OCI-LY7 (cell line): ENCODE data around the gene PTPRM. TPM values are rescaled to one million over a fixed set of nuclear protein-coding genes. Genes with fewer than 3 reads are reported as not detected.

Experiments
- BruUV-seq: library from RNA; stranded (reverse); fragments of 400-500 nt; replicated peaks from 2 replicates; lab custom pipeline; 2021; lab: Mats Ljungman, UMichigan
- CTCF ChIA-PET: fragments of 300-600 bp; sonication (Branson Sonifier 250); formaldehyde crosslinking; loops from one replicate; lab custom pipeline; 2022; ENCODE audit warnings: antibody characterized with exemption; ENCODE audit not compliant: unreplicated experiment; lab: Charles Lee
- POLR2A ChIA-PET: fragments of 300-600 bp; sonication (Branson Sonifier 250); formaldehyde crosslinking; loops from one replicate; lab custom pipeline; 2022; ENCODE audit warnings: antibody characterized with exemption; lab: Charles Lee
- DNase-seq: peaks from one replicate; pipeline ENCODE4 v3.0.0-alpha.2; 2015; ENCODE audit warnings: low spot score
- H2AFZ ChIP-seq: fragments of 200-600 bp; sonication (generic), shearing (Covaris generic); 2 replicates; pipeline ENCODE4 v1.6.1; 2014; ENCODE audit warnings: mild to moderate bottlenecking, antibody characterized with exemption, low read length, moderate library complexity
- H3K27ac ChIP-seq: fragments of 200-600 bp; sonication (generic); 2 replicates; pipeline ENCODE4 v1.5.1; 2014; ENCODE audit warnings: mixed run types, low read depth, mild to moderate bottlenecking, moderate library complexity, low read length, inconsistent platforms; ENCODE audit not compliant: poor library complexity, severe bottlenecking
- H3K36me3 ChIP-seq: fragments of 200-600 bp; sonication (generic); 2 replicates; pipeline ENCODE4 v1.6.1; 2014; ENCODE audit warnings: mild to moderate bottlenecking, antibody characterized with exemption, low read length, moderate library complexity, mixed read lengths; ENCODE audit not compliant: insufficient read depth
- H3K4me1 ChIP-seq: fragments of 200-600 bp; sonication (generic); 2 replicates; pipeline ENCODE4 v1.5.1; 2014; ENCODE audit warnings: mild to moderate bottlenecking, low read length; ENCODE audit not compliant: insufficient read depth, poor library complexity, severe bottlenecking
- H3K4me2 ChIP-seq: fragments of 200-600 bp; sonication (generic); 2 replicates; pipeline ENCODE4 v1.6.1; 2014; ENCODE audit warnings: mild to moderate bottlenecking, low read length
- H3K4me3 ChIP-seq: fragments of 200-600 bp; sonication (generic); 2 replicates; pipeline ENCODE4 v1.5.1; 2014; ENCODE audit warnings: mild to moderate bottlenecking, low read depth, low read length; ENCODE audit not compliant: poor library complexity, severe bottlenecking
- H3K79me2 ChIP-seq: fragments of 200-600 bp; sonication (generic); 2 replicates; pipeline ENCODE4 v1.6.1; 2016; ENCODE audit warnings: low read depth, mild to moderate bottlenecking, low read length, moderate library complexity, mixed read lengths; ENCODE audit not compliant: insufficient read depth
- H3K9me2 ChIP-seq: fragments of 200-600 bp; sonication (generic); 2 replicates; pipeline ENCODE4 v1.6.1; 2016; ENCODE audit warnings: mild to moderate bottlenecking, low read length, mixed read lengths; ENCODE audit not compliant: insufficient read depth
- H3K9me3 ChIP-seq: fragments of 200-600 bp; sonication (generic); 2 replicates; pipeline ENCODE4 v1.6.1; 2014; ENCODE audit warnings: mild to moderate bottlenecking, mixed run types, low read length, mixed read lengths
- H4K20me1 ChIP-seq: fragments of 200-600 bp; sonication (generic); 2 replicates; pipeline ENCODE4 v1.6.1; 2014; ENCODE audit warnings: mild to moderate bottlenecking, antibody characterized with exemption, low read length, moderate library complexity, mixed read lengths; ENCODE audit not compliant: insufficient read depth
- EZH2phosphoT487 ChIP-seq: fragments of 200-600 bp; sonication (generic); IDR thresholded peaks from 2 replicates; pipeline ENCODE4 v1.6.1; 2018; ENCODE audit warnings: low read depth, borderline replicate concordance, mild to moderate bottlenecking, mixed run types, antibody characterized with exemption, low read length, moderate library complexity, mixed read lengths
- intact Hi-C: fragments of 100-400 bp; cut with micrococcal nuclease; formaldehyde crosslinking; loops from one replicate; pipeline ENCODE4 v1.10.0; 2022; ENCODE audit not compliant: unreplicated experiment
- total RNA-seq, 2 experiments: library from RNA; depleted of rRNA in 1 of 2; stranded (reverse); fragments of >200 nt in 1 of 2; shearing (Covaris generic) in 1 of 2; gene quantifications; 2 replicates each; pipeline ENCODE4 v1.2.3, GENCODE V29; 2014 to 2022
- TF ChIP-seq, protein P1 (sequence below): fragments of 200-600 bp; sonication (generic); conservative IDR thresholded peaks from 2 replicates; pipeline ENCODE4 v1.5.1; 2014; ENCODE audit warnings: mild to moderate bottlenecking, antibody characterized with exemption, low read length, moderate library complexity, mixed read lengths

The PTPRM gene
- total RNA-seq, 2 experiments from 2014 or later: not detected

- no peaks in the 10 kb centered on the region for H3K9me3 ChIP-seq
- no peaks in the 10 kb centered on the region for H3K36me3 ChIP-seq
- BruUV-seq: no TSS peak
- no peaks in the 10 kb centered on the region for H3K9me2 ChIP-seq
- TF ChIP-seq, protein P1, sequence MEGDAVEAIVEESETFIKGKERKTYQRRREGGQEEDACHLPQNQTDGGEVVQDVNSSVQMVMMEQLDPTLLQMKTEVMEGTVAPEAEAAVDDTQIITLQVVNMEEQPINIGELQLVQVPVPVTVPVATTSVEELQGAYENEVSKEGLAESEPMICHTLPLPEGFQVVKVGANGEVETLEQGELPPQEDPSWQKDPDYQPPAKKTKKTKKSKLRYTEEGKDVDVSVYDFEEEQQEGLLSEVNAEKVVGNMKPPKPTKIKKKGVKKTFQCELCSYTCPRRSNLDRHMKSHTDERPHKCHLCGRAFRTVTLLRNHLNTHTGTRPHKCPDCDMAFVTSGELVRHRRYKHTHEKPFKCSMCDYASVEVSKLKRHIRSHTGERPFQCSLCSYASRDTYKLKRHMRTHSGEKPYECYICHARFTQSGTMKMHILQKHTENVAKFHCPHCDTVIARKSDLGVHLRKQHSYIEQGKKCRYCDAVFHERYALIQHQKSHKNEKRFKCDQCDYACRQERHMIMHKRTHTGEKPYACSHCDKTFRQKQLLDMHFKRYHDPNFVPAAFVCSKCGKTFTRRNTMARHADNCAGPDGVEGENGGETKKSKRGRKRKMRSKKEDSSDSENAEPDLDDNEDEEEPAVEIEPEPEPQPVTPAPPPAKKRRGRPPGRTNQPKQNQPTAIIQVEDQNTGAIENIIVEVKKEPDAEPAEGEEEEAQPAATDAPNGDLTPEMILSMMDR: no peak
- no peak for TF ChIP-seq EZH2phosphoT487
- ChIA-PET POLR2A (no interaction called here), CTCF (no interaction called here)
- H3K4me3 ChIP-seq: no peak overlapping the region
- no peak overlapping the region for H2AFZ ChIP-seq
- H4K20me1 ChIP-seq: no peaks in the 10 kb centered on the region
- H3K4me2 ChIP-seq: no peak overlapping the region
- no peaks in the 10 kb centered on the region for H3K4me1 ChIP-seq
- DNase-seq: no peak
- intact Hi-C loops: no loop called here
- H3K79me2 ChIP-seq: no peaks in the 10 kb centered on the region
- no peak overlapping the region for H3K27ac ChIP-seq
Measured at GRCh38 chr18:7755753-7756475, 188.8 kb downstream of the PTPRM start.

- TF ChIP-seq EZH2phosphoT487: no peak
- TF ChIP-seq, protein P1: no peak
- Histone ChIP-seq H4K20me1 (no peaks in the 10 kb centered on the region), H3K79me2 (no peaks in the 10 kb centered on the region), H3K27ac (no peak overlapping the region), H3K9me3 (no peaks in the 10 kb centered on the region), H2AFZ (no peak overlapping the region), H3K4me1 (no peaks in the 10 kb centered on the region), H3K4me2 (no peak overlapping the region), H3K36me3 (no peaks in the 10 kb centered on the region), H3K4me3 (no peak overlapping the region), H3K9me2 (no peaks in the 10 kb centered on the region)
- no TSS peak for BruUV-seq
- ChIA-PET POLR2A (no interaction called here), CTCF (no interaction called here)
- intact Hi-C loops: no loop called here
- DNase-seq: no peak
Measured at GRCh38 chr18:7757175-7757574, 190.1 kb downstream of the PTPRM start.

GRCh38 chr18:7758764-7759163 lies 191.6 kb downstream of the PTPRM start:
- TF ChIP-seq, protein P1: no peak
- TF ChIP-seq EZH2phosphoT487: no peak
- intact Hi-C loops: no loop called here
- Histone ChIP-seq H4K20me1 (no peaks in the 10 kb centered on the region), H3K4me3 (no peak overlapping the region), H2AFZ (no peak overlapping the region), H3K79me2 (no peaks in the 10 kb centered on the region), H3K36me3 (no peaks in the 10 kb centered on the region), H3K4me1 (no peaks in the 10 kb centered on the region), H3K27ac (no peak overlapping the region), H3K9me3 (no peaks in the 10 kb centered on the region), H3K9me2 (no peaks in the 10 kb centered on the region), H3K4me2 (no peak overlapping the region)
- no TSS peak for BruUV-seq
- ChIA-PET POLR2A (interaction anchor here (0.8 kb wide), 1 partner anchor 15 kb away, joined by 3 read pairs; no protein-coding TSS in a partner anchor), CTCF (no interaction called here)
- no peak for DNase-seq
